HL-60 (cell line): ENCODE results near the gene AP4S1.

Source experiments
- DNase-seq, 2 experiments: peaks; one replicate each; pipeline ENCODE4 v3.0.0-alpha.2; 2010 to 2020; ENCODE audit warnings: low read depth in 1 of 2, low spot score in 1 of 2
- H3K27ac ChIP-seq: fragments of 250-450 bp; sonication (Bioruptor Pico); replicated peaks from 2 replicates; pipeline ENCODE4 v1.5.1; 2020; ENCODE audit warnings: mild to moderate bottlenecking, moderate library complexity
- H3K27me3 ChIP-seq: fragments of 250-450 bp; sonication (Bioruptor Pico); 2 replicates; pipeline ENCODE4 v1.5.1; 2021; ENCODE audit warnings: mild to moderate bottlenecking, moderate library complexity; ENCODE audit not compliant: insufficient read depth, poor library complexity, severe bottlenecking
- H3K4me3 ChIP-seq: replicated peaks from 2 replicates; pipeline ENCODE4 v1.5.1; 2011; ENCODE audit warnings: mild to moderate bottlenecking, control low read depth, low read length; ENCODE audit not compliant: insufficient read depth
- GABPA ChIP-seq: IDR thresholded peaks from 2 replicates; pipeline ENCODE4 v1.6.1; 2012; ENCODE audit warnings: low read depth
- POLR2AphosphoS5 ChIP-seq: IDR thresholded peaks from 2 replicates; pipeline ENCODE4 v1.6.1; 2012; ENCODE audit warnings: low read depth
- SPI1 ChIP-seq: IDR thresholded peaks from 2 replicates; pipeline ENCODE4 v1.6.1; 2012; ENCODE audit warnings: low read depth, mild to moderate bottlenecking, borderline replicate concordance
- TF ChIP-seq, protein P1 (sequence below): IDR thresholded peaks from 2 replicates; pipeline ENCODE4 v1.6.1; 2012; ENCODE audit warnings: low read depth; ENCODE audit not compliant: insufficient replicate concordance
- TF ChIP-seq, protein P2 (sequence below): IDR thresholded peaks from one replicate; pipeline ENCODE4 v1.5.1; 2011; ENCODE audit warnings: low read length, control low read depth, inconsistent platforms; ENCODE audit not compliant: insufficient read depth

Gene AP4S1

DNA sequence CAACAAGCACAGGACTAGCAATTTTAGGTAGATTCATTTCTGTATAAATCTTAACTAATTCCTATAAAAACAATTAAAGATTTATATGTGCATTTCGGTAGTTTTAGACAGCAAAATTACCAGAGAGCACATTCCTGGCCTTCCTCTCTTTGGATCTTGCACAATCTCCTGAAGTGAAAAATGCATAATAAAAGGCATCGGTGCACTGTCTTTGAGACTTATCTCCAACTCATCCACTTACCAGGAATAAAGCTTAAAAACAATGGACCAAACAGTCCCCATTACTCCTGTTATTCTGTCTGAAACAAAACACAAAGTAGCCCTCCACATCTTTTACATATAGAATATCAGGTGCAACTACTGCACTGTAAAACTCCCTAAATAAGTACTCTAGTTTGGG lies 112.9 kb downstream of the AP4S1 start:
- TF ChIP-seq, protein P1, sequence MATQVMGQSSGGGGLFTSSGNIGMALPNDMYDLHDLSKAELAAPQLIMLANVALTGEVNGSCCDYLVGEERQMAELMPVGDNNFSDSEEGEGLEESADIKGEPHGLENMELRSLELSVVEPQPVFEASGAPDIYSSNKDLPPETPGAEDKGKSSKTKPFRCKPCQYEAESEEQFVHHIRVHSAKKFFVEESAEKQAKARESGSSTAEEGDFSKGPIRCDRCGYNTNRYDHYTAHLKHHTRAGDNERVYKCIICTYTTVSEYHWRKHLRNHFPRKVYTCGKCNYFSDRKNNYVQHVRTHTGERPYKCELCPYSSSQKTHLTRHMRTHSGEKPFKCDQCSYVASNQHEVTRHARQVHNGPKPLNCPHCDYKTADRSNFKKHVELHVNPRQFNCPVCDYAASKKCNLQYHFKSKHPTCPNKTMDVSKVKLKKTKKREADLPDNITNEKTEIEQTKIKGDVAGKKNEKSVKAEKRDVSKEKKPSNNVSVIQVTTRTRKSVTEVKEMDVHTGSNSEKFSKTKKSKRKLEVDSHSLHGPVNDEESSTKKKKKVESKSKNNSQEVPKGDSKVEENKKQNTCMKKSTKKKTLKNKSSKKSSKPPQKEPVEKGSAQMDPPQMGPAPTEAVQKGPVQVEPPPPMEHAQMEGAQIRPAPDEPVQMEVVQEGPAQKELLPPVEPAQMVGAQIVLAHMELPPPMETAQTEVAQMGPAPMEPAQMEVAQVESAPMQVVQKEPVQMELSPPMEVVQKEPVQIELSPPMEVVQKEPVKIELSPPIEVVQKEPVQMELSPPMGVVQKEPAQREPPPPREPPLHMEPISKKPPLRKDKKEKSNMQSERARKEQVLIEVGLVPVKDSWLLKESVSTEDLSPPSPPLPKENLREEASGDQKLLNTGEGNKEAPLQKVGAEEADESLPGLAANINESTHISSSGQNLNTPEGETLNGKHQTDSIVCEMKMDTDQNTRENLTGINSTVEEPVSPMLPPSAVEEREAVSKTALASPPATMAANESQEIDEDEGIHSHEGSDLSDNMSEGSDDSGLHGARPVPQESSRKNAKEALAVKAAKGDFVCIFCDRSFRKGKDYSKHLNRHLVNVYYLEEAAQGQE: no peak
- TF ChIP-seq GABPA (no peak), POLR2AphosphoS5 (no peak), SPI1 (no peak)
- TF ChIP-seq, protein P2, sequence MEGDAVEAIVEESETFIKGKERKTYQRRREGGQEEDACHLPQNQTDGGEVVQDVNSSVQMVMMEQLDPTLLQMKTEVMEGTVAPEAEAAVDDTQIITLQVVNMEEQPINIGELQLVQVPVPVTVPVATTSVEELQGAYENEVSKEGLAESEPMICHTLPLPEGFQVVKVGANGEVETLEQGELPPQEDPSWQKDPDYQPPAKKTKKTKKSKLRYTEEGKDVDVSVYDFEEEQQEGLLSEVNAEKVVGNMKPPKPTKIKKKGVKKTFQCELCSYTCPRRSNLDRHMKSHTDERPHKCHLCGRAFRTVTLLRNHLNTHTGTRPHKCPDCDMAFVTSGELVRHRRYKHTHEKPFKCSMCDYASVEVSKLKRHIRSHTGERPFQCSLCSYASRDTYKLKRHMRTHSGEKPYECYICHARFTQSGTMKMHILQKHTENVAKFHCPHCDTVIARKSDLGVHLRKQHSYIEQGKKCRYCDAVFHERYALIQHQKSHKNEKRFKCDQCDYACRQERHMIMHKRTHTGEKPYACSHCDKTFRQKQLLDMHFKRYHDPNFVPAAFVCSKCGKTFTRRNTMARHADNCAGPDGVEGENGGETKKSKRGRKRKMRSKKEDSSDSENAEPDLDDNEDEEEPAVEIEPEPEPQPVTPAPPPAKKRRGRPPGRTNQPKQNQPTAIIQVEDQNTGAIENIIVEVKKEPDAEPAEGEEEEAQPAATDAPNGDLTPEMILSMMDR: no peak
- no peak overlapping the region for H3K4me3 ChIP-seq
- H3K27me3 ChIP-seq: no peaks in the 10 kb centered on the region
- no peak for DNase-seq
- no peak overlapping the region for H3K27ac ChIP-seq

DNA sequence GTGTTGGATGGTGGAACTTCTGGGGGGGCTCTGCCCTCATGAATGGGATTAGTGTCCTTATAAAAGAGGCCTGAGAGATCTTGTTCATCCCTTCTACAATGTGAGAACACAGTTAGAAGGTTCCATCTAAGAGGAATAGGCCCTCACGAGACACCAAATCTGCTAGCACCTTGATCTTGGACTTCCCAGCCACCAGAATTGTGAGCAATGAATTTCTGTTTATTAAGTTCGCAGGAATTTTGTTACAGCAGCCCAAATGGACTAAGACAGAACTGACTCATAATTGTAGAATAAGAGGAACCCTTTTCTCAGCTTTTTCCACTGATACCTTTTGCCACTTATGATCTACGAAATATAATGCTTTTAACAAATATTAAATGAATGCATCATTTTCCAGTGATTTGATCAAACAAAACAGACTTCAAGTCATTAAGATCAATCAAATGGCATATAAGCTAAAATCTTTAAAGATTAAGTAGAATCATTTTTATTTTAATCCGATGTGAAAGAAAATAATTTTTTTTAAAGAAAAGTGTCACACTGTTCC lies 113.9 kb downstream of the AP4S1 start:
- H3K4me3 ChIP-seq: no peak overlapping the region
- TF ChIP-seq, protein P1: no peak
- TF ChIP-seq POLR2AphosphoS5: no peak
- no peak for TF ChIP-seq SPI1
- no peak for TF ChIP-seq GABPA
- TF ChIP-seq, protein P2: no peak
- H3K27me3 ChIP-seq: no peaks in the 10 kb centered on the region
- DNase-seq: no peak
- H3K27ac ChIP-seq: no peak overlapping the region

DNA sequence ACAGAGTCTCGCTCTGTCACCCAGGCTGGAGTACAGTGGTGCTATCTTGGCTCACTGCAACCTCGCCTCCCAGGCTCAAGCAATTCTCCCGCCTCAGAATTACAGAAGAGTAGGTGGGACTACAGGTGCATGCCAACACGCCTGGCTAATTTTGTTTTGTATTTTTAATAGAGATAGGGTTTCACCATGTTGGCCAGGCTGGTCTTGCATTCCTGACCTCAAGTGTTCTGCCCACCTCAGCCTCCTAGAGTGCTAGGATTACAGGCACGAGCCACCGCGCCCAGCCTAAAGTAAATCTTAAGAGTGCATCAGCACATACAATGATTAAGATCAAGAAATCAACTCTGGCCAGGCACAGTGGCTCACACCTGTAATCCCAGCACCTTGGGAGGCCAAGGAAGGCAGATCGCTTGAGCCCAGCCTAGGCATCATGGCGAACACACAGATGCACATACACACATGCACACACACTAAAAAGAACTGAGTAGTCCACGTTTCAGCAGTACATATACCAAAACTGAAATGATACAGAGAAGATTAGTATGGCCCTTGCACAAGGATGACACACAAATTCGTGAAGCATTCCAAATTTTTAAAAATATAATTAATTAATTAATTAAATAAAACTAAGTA lies 117.1 kb downstream of the AP4S1 start:
- no peaks in the 10 kb centered on the region for H3K27me3 ChIP-seq
- H3K4me3 ChIP-seq: no peak overlapping the region
- no peak for DNase-seq
- TF ChIP-seq, protein P2: no peak
- TF ChIP-seq, protein P1: no peak
- TF ChIP-seq POLR2AphosphoS5 (no peak), SPI1 (no peak), GABPA (no peak)
- no peak overlapping the region for H3K27ac ChIP-seq
